Astrocyte (in vitro differentiated cells and primary cell): ENCODE data around the gene AADAT.

Source experiments
- EZH2 ChIP-seq: IDR thresholded peaks from 2 replicates; pipeline ENCODE4 v1.6.1; 2012; ENCODE audit warnings: mild to moderate bottlenecking, low read length, inconsistent platforms; ENCODE audit not compliant: insufficient read depth
- TF ChIP-seq, protein P1 (sequence below): IDR thresholded peaks from 2 replicates; pipeline ENCODE4 v1.5.1; 2011; ENCODE audit warnings: low read depth, mild to moderate bottlenecking, inconsistent platforms, low read length, moderate library complexity; ENCODE audit not compliant: insufficient read depth

DNA sequence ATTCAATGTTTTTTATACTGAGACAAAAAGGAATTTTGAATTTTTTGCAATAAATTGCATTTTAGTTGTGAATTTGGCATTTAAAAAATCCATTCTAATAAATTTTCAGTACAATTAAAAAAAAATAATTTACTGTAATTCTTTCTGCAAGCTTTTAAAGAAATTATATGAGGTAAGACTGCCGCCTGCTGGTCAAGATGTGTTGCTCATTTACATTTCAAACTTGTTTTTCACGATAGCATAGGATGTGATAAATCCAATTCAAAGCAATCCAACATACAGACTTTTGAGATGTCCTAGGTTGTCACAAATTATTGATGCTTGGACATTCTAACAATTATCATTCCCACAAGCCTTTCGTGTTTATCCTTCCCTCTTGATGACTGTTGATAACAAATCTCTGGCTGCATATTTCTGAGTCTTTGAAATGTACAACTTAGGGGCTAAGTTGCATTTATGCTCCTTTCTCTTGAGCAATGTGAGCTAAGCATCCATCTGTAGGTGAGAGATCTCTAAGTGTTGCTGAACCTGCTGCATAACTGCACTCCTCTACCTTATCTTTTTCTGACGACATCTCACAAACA lies 41.9 kb downstream of the AADAT start:
- TF ChIP-seq, protein P1, sequence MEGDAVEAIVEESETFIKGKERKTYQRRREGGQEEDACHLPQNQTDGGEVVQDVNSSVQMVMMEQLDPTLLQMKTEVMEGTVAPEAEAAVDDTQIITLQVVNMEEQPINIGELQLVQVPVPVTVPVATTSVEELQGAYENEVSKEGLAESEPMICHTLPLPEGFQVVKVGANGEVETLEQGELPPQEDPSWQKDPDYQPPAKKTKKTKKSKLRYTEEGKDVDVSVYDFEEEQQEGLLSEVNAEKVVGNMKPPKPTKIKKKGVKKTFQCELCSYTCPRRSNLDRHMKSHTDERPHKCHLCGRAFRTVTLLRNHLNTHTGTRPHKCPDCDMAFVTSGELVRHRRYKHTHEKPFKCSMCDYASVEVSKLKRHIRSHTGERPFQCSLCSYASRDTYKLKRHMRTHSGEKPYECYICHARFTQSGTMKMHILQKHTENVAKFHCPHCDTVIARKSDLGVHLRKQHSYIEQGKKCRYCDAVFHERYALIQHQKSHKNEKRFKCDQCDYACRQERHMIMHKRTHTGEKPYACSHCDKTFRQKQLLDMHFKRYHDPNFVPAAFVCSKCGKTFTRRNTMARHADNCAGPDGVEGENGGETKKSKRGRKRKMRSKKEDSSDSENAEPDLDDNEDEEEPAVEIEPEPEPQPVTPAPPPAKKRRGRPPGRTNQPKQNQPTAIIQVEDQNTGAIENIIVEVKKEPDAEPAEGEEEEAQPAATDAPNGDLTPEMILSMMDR: peak; percentile 92
- TF ChIP-seq EZH2: no peak
